Panc1 (cell line): ENCODE measurements around the gene EEF1AKMT3. TPM values are rescaled to one million over a fixed set of nuclear protein-coding genes. Genes with fewer than 3 reads are reported as not detected.
A peak's percentile ranks its signal among the peaks of the same experiment; 100 is the strongest.

Source experiments
- ATAC-seq: fragments of 200-7000 bp; cut with Tn5 transposase; 2 replicates; pipeline ENCODE4 v1.9.1; 2020; ENCODE audit warnings: mild to moderate bottlenecking, moderate library complexity
- BruUV-seq: library from RNA; stranded (reverse); fragments of 400-500 nt; replicated peaks from 2 replicates; lab custom pipeline; 2021; lab: Mats Ljungman, UMichigan
- CTCF ChIA-PET: fragments of 300-600 bp; sonication (Branson Sonifier 250); formaldehyde crosslinking; loops from one replicate; lab custom pipeline; 2022; ENCODE audit warnings: antibody characterized with exemption; lab: Charles Lee
- POLR2A ChIA-PET: fragments of 300-600 bp; sonication (Branson Sonifier 250); formaldehyde crosslinking; loops from one replicate; lab custom pipeline; 2022; ENCODE audit warnings: antibody characterized with exemption; lab: Charles Lee
- DNase-seq: peaks from one replicate; pipeline ENCODE4 v3.0.0-alpha.2; 2010; ENCODE audit warnings: low read depth, low spot score
- H3K27ac ChIP-seq: 2 replicates; pipeline ENCODE4 v1.5.1; 2011; ENCODE audit warnings: mild to moderate bottlenecking, low read length, inconsistent platforms
- H3K27me3 ChIP-seq: fragments of 200-500 bp; sonication (Bioruptor generic); 2 replicates; pipeline ENCODE4 v1.6.0; 2014; ENCODE audit warnings: low read length, inconsistent platforms; ENCODE audit not compliant: control insufficient read depth, insufficient read depth
- H3K36me3 ChIP-seq: fragments of 200-500 bp; sonication (Bioruptor generic); 2 replicates; pipeline ENCODE4 v1.5.1; 2014; ENCODE audit warnings: inconsistent platforms, mild to moderate bottlenecking, low read length, moderate library complexity; ENCODE audit not compliant: control insufficient read depth, insufficient read depth
- H3K4me1 ChIP-seq: 2 replicates; pipeline ENCODE4 v1.5.1; 2011; ENCODE audit warnings: inconsistent platforms, mild to moderate bottlenecking, low read length, moderate library complexity; ENCODE audit not compliant: control insufficient read depth, insufficient read depth
- H3K4me3 ChIP-seq, 2 experiments: 2 replicates each; pipeline ENCODE4 v1.5.1; 2011 to 2012; ENCODE audit warnings: low read depth in 2 of 2, low read length in 2 of 2, mild to moderate bottlenecking in 2 of 2, inconsistent platforms in 1 of 2, moderate library complexity in 1 of 2
- H3K9me3 ChIP-seq: fragments of 200-500 bp; sonication (Bioruptor generic); 2 replicates; pipeline ENCODE4 v1.5.1; 2014; ENCODE audit warnings: low read depth, mild to moderate bottlenecking, inconsistent platforms, low read length, moderate library complexity; ENCODE audit not compliant: control insufficient read depth, insufficient read depth
- CTCF ChIP-seq: fragments of 450-650 bp; IDR thresholded peaks from 2 replicates; pipeline ENCODE4 v1.5.1; 2017; ENCODE audit warnings: mild to moderate bottlenecking
- POLR2AphosphoS5 ChIP-seq: IDR thresholded peaks from 2 replicates; pipeline ENCODE4 v1.6.1; 2012; ENCODE audit warnings: mild to moderate bottlenecking, low read depth, low read length, moderate library complexity
- REST ChIP-seq, 2 experiments: IDR thresholded peaks; 2 replicates each; pipeline ENCODE4 v1.6.1; 2011 to 2012; ENCODE audit warnings: low read depth in 2 of 2, control low read depth in 1 of 2, low read length in 1 of 2, mild to moderate bottlenecking in 1 of 2, moderate library complexity in 1 of 2; ENCODE audit not compliant: insufficient read depth in 1 of 2
- SIN3A ChIP-seq: IDR thresholded peaks from 2 replicates; pipeline ENCODE4 v1.6.1; 2012; ENCODE audit warnings: low read depth, mild to moderate bottlenecking, low read length, moderate library complexity, borderline replicate concordance; ENCODE audit not compliant: insufficient read depth
- TCF7L2 ChIP-seq: IDR thresholded peaks from 2 replicates; pipeline ENCODE4 v1.6.1; 2011; ENCODE audit warnings: mild to moderate bottlenecking, low read depth, low read length, inconsistent platforms
- in situ Hi-C: cut with HindIII; loops from 2 replicates; pipeline ENCODE4 v1.10.0; 2016; ENCODE audit warnings: low sequenced_read_pairs, low pct_unique_long_range_greater_than_20kb
- intact Hi-C: fragments of 100-400 bp; cut with micrococcal nuclease; formaldehyde crosslinking; loops from one replicate; pipeline ENCODE4 v1.10.0; 2022; ENCODE audit not compliant: unreplicated experiment
- total RNA-seq: library from RNA; stranded (reverse); gene quantifications from one replicate; pipeline ENCODE4 v1.2.1, GENCODE V29; 2021; ENCODE audit not compliant: unreplicated experiment

The EEF1AKMT3 gene
- total RNA-seq, 1 experiment from 2014 or later = 7.4 TPM

- peaks cover 7% of the 10 kb centered on the region; the same call in 1 of the 2 replicates for H3K4me1 ChIP-seq
- DNase-seq (no peak), ATAC-seq (no peak)
- POLR2A ChIA-PET = no interaction called here
- H3K27ac ChIP-seq = no peak within 1 kb of the TSS
- CTCF ChIA-PET = interaction anchor here (3.4 kb wide), 1 partner anchor 13 kb away, joined by 10 read pairs; no protein-coding TSS in a partner anchor
- in situ Hi-C loops (no loop called here), intact Hi-C loops (loop anchor here (5.0 kb wide), 1 partner anchor 156 kb away; no protein-coding TSS in a partner anchor)
- no peaks in the 10 kb centered on the region; the same call in 1 of the 2 replicates for H3K27me3 ChIP-seq
- no TSS peak for BruUV-seq
- TF ChIP-seq SIN3A = no peak
- no peak for TF ChIP-seq POLR2AphosphoS5
- no peak for TF ChIP-seq TCF7L2
- TF ChIP-seq REST (IDR thresholded peaks at IDR 0.05; ENCODE audit: insufficient read depth in 1 of 2, low read depth in 2 of 2, low read length in 1 of 2) = no peak
- no peak for TF ChIP-seq CTCF
- H3K9me3 ChIP-seq = no peaks in the 10 kb centered on the region
- peaks cover 3% of the 10 kb centered on the region; the same call in 1 of the 2 replicates for H3K36me3 ChIP-seq
- peak within 1 kb of the TSS; percentile 38 to 54 for H3K4me3 ChIP-seq
Measured at GRCh38 chr12:57738661-57739237, 33.7 kb upstream of the EEF1AKMT3 start, which contains the start of gene AGAP2. TSS of gene AGAP2 (minus strand) at chr12:57738742. CDS start at chr12:57738246, 496 bp downstream.

DNA sequence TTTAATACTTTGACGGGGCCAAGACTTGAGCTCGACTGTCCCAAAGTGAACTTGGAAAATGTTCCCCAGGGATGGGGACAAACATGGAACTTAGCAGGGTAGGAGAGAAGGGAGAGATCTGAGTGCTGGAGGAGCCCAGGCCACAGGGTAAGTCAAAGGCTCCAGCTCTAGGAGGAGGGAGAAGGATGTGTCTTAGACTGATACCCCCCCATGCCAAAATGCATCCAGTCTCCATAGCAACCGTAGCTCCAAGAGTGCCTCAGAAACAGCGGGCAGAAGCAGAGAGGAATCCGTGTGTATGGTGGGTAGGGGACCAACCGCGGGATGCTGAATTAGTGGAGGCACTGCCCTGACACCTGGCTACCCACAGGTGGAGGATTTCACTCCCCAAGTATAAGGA, 33.0 kb upstream of the EEF1AKMT3 start:
- POLR2A ChIA-PET = no interaction called here

More for the DNA sequence above, 33.0 kb upstream of the EEF1AKMT3 start:
- DNase-seq (no peak), ATAC-seq (no peak)
- Histone ChIP-seq H3K27ac (no peak overlapping the region), H3K4me3 (no peak overlapping the region), H3K36me3 (peaks cover 3% of the 10 kb centered on the region; the same call in 1 of the 2 replicates), H3K9me3 (no peaks in the 10 kb centered on the region), H3K4me1 (peaks cover 14% of the 10 kb centered on the region), H3K27me3 (no peaks in the 10 kb centered on the region; the same call in 1 of the 2 replicates)
- CTCF ChIA-PET = interaction anchor here (3.4 kb wide), 1 partner anchor 13 kb away, joined by 10 read pairs; no protein-coding TSS in a partner anchor
- intact Hi-C loops (loop anchor here (5.0 kb wide), 1 partner anchor 157 kb away; no protein-coding TSS in a partner anchor), in situ Hi-C loops (no loop called here)
- TF ChIP-seq CTCF (no peak), SIN3A (no peak), POLR2AphosphoS5 (no peak), TCF7L2 (no peak), REST (IDR thresholded peaks at IDR 0.05; ENCODE audit: insufficient read depth in 1 of 2, low read depth in 2 of 2, low read length in 1 of 2) (no peak)
- no TSS peak for BruUV-seq
